VCaP (cell line): Measurements from ENCODE around the gene PRKAR1A.

Source experiments
- H3K27ac ChIP-seq: fragments of 450-650 bp; 2 replicates; pipeline ENCODE4 v1.5.1; 2017
- TF ChIP-seq, protein P1 (sequence below): fragments of 450-650 bp; conservative IDR thresholded peaks from 2 replicates; pipeline ENCODE4 v1.5.1; 2017; ENCODE audit warnings: mild to moderate bottlenecking, moderate library complexity

Gene PRKAR1A

DNA sequence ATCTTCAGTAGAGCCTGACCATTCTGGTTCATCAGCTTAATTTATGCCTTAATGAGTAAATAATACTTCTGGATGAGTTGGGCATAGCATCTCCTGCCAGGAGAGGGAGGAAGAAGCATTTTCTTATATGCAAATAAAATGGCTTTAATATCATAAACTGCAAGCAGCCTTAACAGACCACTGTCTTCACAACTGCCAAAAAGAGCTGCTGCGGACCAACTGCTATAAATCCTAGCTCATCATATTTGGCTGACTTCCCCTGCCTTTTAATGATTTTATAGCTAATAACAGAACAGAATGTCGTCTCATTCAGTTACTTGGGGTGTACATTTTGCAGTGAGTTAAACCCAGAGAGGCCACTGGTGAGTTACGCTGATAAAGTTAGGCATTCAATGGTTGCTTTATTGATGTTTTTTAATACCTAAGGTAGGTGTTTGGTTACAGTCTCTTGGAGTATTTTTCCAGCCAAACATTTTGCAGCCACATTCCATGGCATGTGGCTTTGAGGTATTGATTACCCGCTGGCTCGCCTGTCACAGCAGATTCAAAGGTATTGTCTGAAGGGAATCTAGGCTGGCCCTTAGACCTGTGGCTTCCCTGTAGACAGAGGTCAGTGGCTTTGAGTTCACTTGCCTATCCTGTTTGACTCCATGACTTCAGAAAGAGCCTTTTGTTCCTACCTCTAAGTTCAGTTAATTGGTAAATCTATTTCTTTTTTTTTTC is 72.5 kb downstream of the PRKAR1A start:
- TF ChIP-seq, protein P1, sequence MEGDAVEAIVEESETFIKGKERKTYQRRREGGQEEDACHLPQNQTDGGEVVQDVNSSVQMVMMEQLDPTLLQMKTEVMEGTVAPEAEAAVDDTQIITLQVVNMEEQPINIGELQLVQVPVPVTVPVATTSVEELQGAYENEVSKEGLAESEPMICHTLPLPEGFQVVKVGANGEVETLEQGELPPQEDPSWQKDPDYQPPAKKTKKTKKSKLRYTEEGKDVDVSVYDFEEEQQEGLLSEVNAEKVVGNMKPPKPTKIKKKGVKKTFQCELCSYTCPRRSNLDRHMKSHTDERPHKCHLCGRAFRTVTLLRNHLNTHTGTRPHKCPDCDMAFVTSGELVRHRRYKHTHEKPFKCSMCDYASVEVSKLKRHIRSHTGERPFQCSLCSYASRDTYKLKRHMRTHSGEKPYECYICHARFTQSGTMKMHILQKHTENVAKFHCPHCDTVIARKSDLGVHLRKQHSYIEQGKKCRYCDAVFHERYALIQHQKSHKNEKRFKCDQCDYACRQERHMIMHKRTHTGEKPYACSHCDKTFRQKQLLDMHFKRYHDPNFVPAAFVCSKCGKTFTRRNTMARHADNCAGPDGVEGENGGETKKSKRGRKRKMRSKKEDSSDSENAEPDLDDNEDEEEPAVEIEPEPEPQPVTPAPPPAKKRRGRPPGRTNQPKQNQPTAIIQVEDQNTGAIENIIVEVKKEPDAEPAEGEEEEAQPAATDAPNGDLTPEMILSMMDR: no peak
- H3K27ac ChIP-seq: no peak overlapping the region

GRCh38 chr17:68585643-68586042 is 73.4 kb downstream of the PRKAR1A start:
- TF ChIP-seq, protein P1: no peak
- no peak overlapping the region for H3K27ac ChIP-seq

GRCh38 chr17:68587026-68587425 is 74.8 kb downstream of the PRKAR1A start:
- no peak overlapping the region for H3K27ac ChIP-seq
- TF ChIP-seq, protein P1: no peak

DNA sequence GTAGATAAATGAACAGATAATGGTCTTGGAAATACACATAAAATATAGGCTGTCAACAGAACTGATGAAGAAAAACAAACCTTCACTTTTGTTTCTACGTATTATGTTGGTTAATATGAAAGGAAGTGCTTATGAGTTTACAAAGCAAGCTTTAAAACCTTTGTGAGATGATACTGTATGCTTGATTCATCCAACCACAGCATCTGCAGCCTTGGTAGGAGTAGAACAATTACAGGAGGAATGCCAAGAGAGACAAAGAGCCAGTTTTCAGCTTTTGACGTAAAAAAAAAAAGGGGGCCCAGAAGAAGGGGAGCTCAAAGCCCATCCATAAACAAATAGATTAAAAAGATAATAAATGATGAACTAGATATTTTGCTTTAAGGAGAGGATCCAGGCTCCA is 75.6 kb downstream of the PRKAR1A start:
- TF ChIP-seq, protein P1: no peak
- no peak overlapping the region; the same call in 1 of the 2 replicates for H3K27ac ChIP-seq

DNA sequence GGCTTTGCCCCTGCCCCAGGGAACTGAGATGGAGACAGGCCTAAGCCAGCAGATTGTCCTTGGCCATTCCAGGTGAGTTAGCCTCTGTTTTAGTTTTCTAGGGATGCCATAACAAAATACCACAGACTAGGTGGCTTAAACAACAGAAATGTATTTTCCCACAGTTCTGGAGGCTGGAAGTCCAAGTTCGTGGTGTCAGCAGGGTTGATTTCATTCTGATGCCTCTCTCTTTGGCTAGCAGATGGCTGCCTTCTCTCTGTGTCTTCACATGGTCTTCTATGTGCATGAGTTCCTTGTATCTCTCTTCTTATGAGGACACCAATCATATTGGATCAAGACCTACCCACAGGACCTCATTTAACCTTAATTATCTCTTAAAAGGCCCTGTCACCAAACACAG is 76.1 kb downstream of the PRKAR1A start:
- TF ChIP-seq, protein P1: no peak

DNA sequence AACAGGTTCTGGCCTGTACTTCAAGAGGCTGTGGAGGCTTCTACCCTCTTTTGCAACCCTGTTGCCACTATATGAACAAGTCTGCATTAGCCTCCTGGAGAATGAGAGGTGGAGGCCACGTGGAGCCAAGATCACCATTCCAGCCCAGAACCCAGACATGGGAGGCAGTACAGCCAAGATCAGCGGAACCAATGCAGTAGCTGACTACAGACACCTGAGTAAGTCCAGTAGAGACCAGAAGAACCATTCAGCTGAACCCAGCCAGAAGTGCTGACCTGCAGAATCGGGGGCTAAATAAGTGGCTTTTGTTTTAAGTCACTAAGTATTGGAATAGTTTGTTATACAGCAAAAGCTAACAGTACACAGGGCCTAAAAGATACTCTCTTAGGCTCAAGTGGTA is 76.9 kb downstream of the PRKAR1A start:
- TF ChIP-seq, protein P1: no peak
- no peak overlapping the region for H3K27ac ChIP-seq

More for the DNA sequence above, 76.1 kb downstream of the PRKAR1A start:
- H3K27ac ChIP-seq: no peak overlapping the region; the same call in 1 of the 2 replicates

- H3K27ac ChIP-seq: no peak overlapping the region
- TF ChIP-seq, protein P1: no peak
Measured at GRCh38 chr17:68591583-68591982, 79.4 kb downstream of the PRKAR1A start.
